ENCODE measurements around the gene EFNB3. TPM values are rescaled to one million over a fixed set of nuclear protein-coding genes. Genes with fewer than 3 reads are reported as not detected.

Gene EFNB3
- total RNA-seq, 2 experiments from 2014 or later: 0.15 TPM; not detected in 1

DNA sequence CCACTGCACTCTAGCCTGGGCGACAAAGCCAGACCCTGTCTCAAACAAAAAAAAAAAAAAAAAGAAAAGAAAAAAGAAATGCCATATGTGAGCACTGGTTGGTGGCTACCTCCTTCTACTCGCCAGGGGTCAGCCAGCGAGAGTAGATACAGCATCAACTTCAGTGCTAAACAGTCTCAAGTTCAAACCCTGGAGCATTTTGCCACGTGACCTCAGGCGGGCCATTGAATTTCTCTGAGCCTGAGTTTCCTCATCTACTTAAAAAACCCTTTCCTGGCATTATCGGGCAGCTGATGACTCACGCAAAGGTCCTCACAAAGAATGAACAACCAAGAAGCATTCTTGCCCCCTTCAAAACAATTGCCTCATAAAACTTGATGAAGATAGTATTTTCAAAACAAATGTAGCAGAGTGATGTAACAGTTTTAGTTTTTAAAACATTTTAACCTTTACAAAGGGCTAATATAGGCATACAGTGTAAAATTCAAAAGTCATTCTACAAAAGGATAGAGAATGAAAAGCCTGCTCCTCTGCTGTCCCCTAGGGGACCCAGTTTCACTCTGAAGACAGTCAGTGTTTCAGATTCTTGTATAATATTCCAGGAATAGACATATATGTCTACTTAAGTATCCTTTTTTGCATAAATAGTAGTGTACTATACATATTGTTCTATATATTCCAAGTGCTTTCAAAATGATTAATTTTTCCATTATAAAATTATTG is 40.9 kb downstream of the EFNB3 start:
- no peaks in the 10 kb centered on the region for H3K9me2 ChIP-seq (ENCODE audit: insufficient read depth, low read length)
- CTCF ChIA-PET (ENCODE audit: unreplicated experiment): no interaction called here
- no peaks in the 10 kb centered on the region for H3K79me2 ChIP-seq (ENCODE audit: insufficient read depth, low read depth, low read length)
- no peaks in the 10 kb centered on the region for H4K20me1 ChIP-seq (ENCODE audit: insufficient read depth, low read length)
- POLR2A ChIA-PET: interaction anchor here (0.7 kb wide), 1 partner anchor 54 kb away, joined by 4 read pairs; no protein-coding TSS in a partner anchor
- H3K27ac ChIP-seq (ENCODE audit: low read depth, low read length, poor library complexity, severe bottlenecking): no peak overlapping the region
- intact Hi-C loops (cut with micrococcal nuclease; ENCODE audit: unreplicated experiment): loop anchor here (10.0 kb wide), 1 partner anchor 69 kb away; no protein-coding TSS in a partner anchor
- no peak for DNase-seq (ENCODE audit: low spot score)
- H3K4me1 ChIP-seq (ENCODE audit: insufficient read depth, low read length, poor library complexity, severe bottlenecking): no peaks in the 10 kb centered on the region
- no peak overlapping the region for H2AFZ ChIP-seq (ENCODE audit: low read length)
- no peak for TF ChIP-seq EZH2phosphoT487 (IDR thresholded peaks at IDR 0.05; ENCODE audit: borderline replicate concordance, low read depth, low read length)
- TF ChIP-seq, protein P1, sequence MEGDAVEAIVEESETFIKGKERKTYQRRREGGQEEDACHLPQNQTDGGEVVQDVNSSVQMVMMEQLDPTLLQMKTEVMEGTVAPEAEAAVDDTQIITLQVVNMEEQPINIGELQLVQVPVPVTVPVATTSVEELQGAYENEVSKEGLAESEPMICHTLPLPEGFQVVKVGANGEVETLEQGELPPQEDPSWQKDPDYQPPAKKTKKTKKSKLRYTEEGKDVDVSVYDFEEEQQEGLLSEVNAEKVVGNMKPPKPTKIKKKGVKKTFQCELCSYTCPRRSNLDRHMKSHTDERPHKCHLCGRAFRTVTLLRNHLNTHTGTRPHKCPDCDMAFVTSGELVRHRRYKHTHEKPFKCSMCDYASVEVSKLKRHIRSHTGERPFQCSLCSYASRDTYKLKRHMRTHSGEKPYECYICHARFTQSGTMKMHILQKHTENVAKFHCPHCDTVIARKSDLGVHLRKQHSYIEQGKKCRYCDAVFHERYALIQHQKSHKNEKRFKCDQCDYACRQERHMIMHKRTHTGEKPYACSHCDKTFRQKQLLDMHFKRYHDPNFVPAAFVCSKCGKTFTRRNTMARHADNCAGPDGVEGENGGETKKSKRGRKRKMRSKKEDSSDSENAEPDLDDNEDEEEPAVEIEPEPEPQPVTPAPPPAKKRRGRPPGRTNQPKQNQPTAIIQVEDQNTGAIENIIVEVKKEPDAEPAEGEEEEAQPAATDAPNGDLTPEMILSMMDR (conservative IDR thresholded peaks at IDR 0.05; ENCODE audit: low read length): 0 out of 2 replicates have a peak, but pooled peaks have one; percentile 27
- H3K9me3 ChIP-seq (ENCODE audit: low read length): no peaks in the 10 kb centered on the region
- no peak overlapping the region for H3K4me3 ChIP-seq (ENCODE audit: low read depth, low read length, poor library complexity, severe bottlenecking)
- BruUV-seq (replicated peaks): no TSS peak
- no peaks in the 10 kb centered on the region for H3K36me3 ChIP-seq (ENCODE audit: insufficient read depth, low read length)
- no peak overlapping the region for H3K4me2 ChIP-seq (ENCODE audit: low read length)

DNA sequence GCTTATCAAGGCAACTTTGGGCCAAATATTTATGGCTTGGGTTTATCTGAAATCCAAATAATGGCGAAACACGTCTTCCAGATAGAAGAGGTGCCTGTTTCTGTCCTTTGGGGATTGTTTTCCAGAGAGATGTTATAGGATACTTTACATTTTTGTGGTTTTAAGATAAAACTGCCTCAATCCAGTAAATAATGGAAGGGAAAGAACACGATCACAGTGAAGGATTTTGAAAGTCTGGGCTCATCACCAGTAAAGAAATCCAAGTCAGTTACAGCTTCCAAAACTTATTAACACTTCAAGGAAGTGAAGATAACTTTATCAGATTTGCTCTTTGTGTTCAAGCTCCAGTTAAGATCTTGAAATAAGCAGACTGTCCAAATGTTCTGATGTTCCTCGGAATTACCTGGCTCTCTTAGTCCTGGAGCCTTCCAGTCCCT is 42.7 kb downstream of the EFNB3 start:
- Histone ChIP-seq H2AFZ (ENCODE audit: low read length) (no peak overlapping the region), H4K20me1 (ENCODE audit: insufficient read depth, low read length) (no peaks in the 10 kb centered on the region), H3K4me2 (ENCODE audit: low read length) (no peak overlapping the region), H3K4me1 (ENCODE audit: insufficient read depth, low read length, poor library complexity, severe bottlenecking) (no peaks in the 10 kb centered on the region), H3K9me2 (ENCODE audit: insufficient read depth, low read length) (no peaks in the 10 kb centered on the region), H3K4me3 (ENCODE audit: low read depth, low read length, poor library complexity, severe bottlenecking) (no peak overlapping the region), H3K79me2 (ENCODE audit: insufficient read depth, low read depth, low read length) (no peaks in the 10 kb centered on the region), H3K27ac (ENCODE audit: low read depth, low read length, poor library complexity, severe bottlenecking) (no peak overlapping the region), H3K9me3 (ENCODE audit: low read length) (no peaks in the 10 kb centered on the region), H3K36me3 (ENCODE audit: insufficient read depth, low read length) (no peaks in the 10 kb centered on the region)
- intact Hi-C loops (cut with micrococcal nuclease; ENCODE audit: unreplicated experiment): loop anchor here (10.0 kb wide), 1 partner anchor 67 kb away; no protein-coding TSS in a partner anchor
- ChIA-PET POLR2A (interaction anchor here (0.5 kb wide), 1 partner anchor 189 kb away, joined by 3 read pairs; the partner anchor contains the start of gene TNFSF13), CTCF (ENCODE audit: unreplicated experiment) (no interaction called here)
- no peak for TF ChIP-seq EZH2phosphoT487 (IDR thresholded peaks at IDR 0.05; ENCODE audit: borderline replicate concordance, low read depth, low read length)
- TF ChIP-seq, protein P1 (conservative IDR thresholded peaks at IDR 0.05; ENCODE audit: low read length): no peak
- BruUV-seq (replicated peaks): no TSS peak
- DNase-seq (ENCODE audit: low spot score): no peak

Data from OCI-LY7 (cell line).